NCI-H2196 (cell line): ENCODE results near the gene ARPC4.

Source experiments
- DNase-seq: peaks from one replicate; lab custom pipeline; 2025; ENCODE audit not compliant: unreplicated experiment; lab: John Stamatoyannopoulos, UW

Gene ARPC4

GRCh38 chr3:9792405-9793160, at the start of gene ARPC4, which contains the start of gene TADA3:
TSS of gene ARPC4 (plus strand) at chr3:9793082. CDS start at chr3:9793122, 40 bp downstream.
TSS of gene TADA3 (minus strand) at chr3:9792473. CDS start at chr3:9791466, 1,007 bp downstream.
- peak; percentile 77 for DNase-seq

GRCh38 chr3:9743548-9743947, 49.3 kb upstream of the ARPC4 start:
- DNase-seq: no peak

GRCh38 chr3:9744162-9744561, 48.7 kb upstream of the ARPC4 start:
- DNase-seq: no peak

GRCh38 chr3:9745521-9745920, 47.4 kb upstream of the ARPC4 start:
- no peak for DNase-seq

- no peak for DNase-seq
Observed at GRCh38 chr3:9746330-9746729, 46.6 kb upstream of the ARPC4 start.

GRCh38 chr3:9747267-9747666, 45.6 kb upstream of the ARPC4 start:
- no peak for DNase-seq

GRCh38 chr3:9748031-9748430, 44.9 kb upstream of the ARPC4 start:
- no peak for DNase-seq

GRCh38 chr3:9749296-9749644, 43.6 kb upstream of the ARPC4 start:
- no peak for DNase-seq

GRCh38 chr3:9749645-9750555, 43.0 kb upstream of the ARPC4 start, which contains the start of gene OGG1:
TSS of gene OGG1 (plus strand) at chr3:9749952. CDS start at chr3:9750287, 335 bp downstream.
- peak; percentile 88 for DNase-seq

GRCh38 chr3:9750556-9751411, 42.1 kb upstream of the ARPC4 start:
- no peak for DNase-seq

- DNase-seq: no peak
Observed at GRCh38 chr3:9754678-9755077, 38.2 kb upstream of the ARPC4 start.

GRCh38 chr3:9757427-9757826, 35.5 kb upstream of the ARPC4 start:
- no peak for DNase-seq

- DNase-seq: no peak
Observed at GRCh38 chr3:9760779-9761505, 31.9 kb upstream of the ARPC4 start.

- DNase-seq: no peak
Observed at GRCh38 chr3:9761919-9762318, 31.0 kb upstream of the ARPC4 start.

- DNase-seq: no peak
Observed at GRCh38 chr3:9762871-9763270, 30.0 kb upstream of the ARPC4 start.

- DNase-seq: no peak
Observed at GRCh38 chr3:9765865-9766264, 27.0 kb upstream of the ARPC4 start.

GRCh38 chr3:9767418-9767817, 25.5 kb upstream of the ARPC4 start:
- DNase-seq: no peak

GRCh38 chr3:9768141-9768775, 24.6 kb upstream of the ARPC4 start:
- no peak for DNase-seq

GRCh38 chr3:9769012-9769411, 23.9 kb upstream of the ARPC4 start:
- no peak for DNase-seq
